GM23248 (cell line): ENCODE measurements around the gene TGM6. TPM values are rescaled to one million over a fixed set of nuclear protein-coding genes. Genes with fewer than 3 reads are reported as not detected.
A peak's percentile ranks its signal among the peaks of the same experiment; 100 is the strongest.

Experiments
- DNase-seq: peaks from one replicate; pipeline ENCODE4 v3.0.0-alpha.2; 2015
- H2AFZ ChIP-seq: fragments of 200-600 bp; sonication (generic); 2 replicates; pipeline ENCODE4 v1.6.1; 2016; ENCODE audit warnings: antibody characterized with exemption
- H3F3A ChIP-seq: fragments of 200-600 bp; sonication (generic); 2 replicates; pipeline ENCODE4 v1.6.1; 2016; ENCODE audit warnings: mild to moderate bottlenecking, antibody characterized with exemption, mixed run types; ENCODE audit not compliant: insufficient read depth
- H3K27ac ChIP-seq: fragments of 200-600 bp; sonication (generic); 2 replicates; pipeline ENCODE4 v1.5.1; 2016; ENCODE audit warnings: mild to moderate bottlenecking
- H3K27me3 ChIP-seq: fragments of 200-600 bp; sonication (generic); replicated peaks from 2 replicates; pipeline ENCODE4 v1.6.1; 2016; ENCODE audit warnings: mild to moderate bottlenecking; ENCODE audit not compliant: insufficient read depth
- H3K36me3 ChIP-seq: fragments of 200-600 bp; sonication (generic); 2 replicates; pipeline ENCODE4 v1.6.1; 2016; ENCODE audit warnings: low read depth, mild to moderate bottlenecking
- H3K4me1 ChIP-seq: fragments of 200-600 bp; sonication (generic); 2 replicates; pipeline ENCODE4 v1.6.1; 2016; ENCODE audit warnings: mild to moderate bottlenecking; ENCODE audit not compliant: insufficient read depth
- H3K4me2 ChIP-seq: fragments of 200-600 bp; sonication (generic); one replicate; pipeline ENCODE4 v1.6.1; 2016; ENCODE audit warnings: mild to moderate bottlenecking; ENCODE audit not compliant: unreplicated experiment
- H3K4me3 ChIP-seq: fragments of 200-600 bp; sonication (generic); 2 replicates; pipeline ENCODE4 v1.5.1; 2016; ENCODE audit warnings: mild to moderate bottlenecking
- H3K79me2 ChIP-seq: fragments of 200-600 bp; sonication (generic); 2 replicates; pipeline ENCODE4 v1.6.1; 2016; ENCODE audit warnings: mild to moderate bottlenecking; ENCODE audit not compliant: insufficient read depth
- H3K9ac ChIP-seq: fragments of 200-600 bp; sonication (generic); 2 replicates; pipeline ENCODE4 v1.6.1; 2016; ENCODE audit warnings: mild to moderate bottlenecking
- H3K9me2 ChIP-seq: fragments of 200-600 bp; sonication (generic); 2 replicates; pipeline ENCODE4 v1.6.1; 2016; ENCODE audit warnings: mixed run types, mild to moderate bottlenecking, moderate library complexity; ENCODE audit not compliant: insufficient read depth
- H3K9me3 ChIP-seq: fragments of 200-600 bp; sonication (generic); one replicate; pipeline ENCODE4 v1.6.1; 2017; ENCODE audit warnings: low read depth
- H4K20me1 ChIP-seq: fragments of 200-600 bp; sonication (generic); 2 replicates; pipeline ENCODE4 v1.6.0; 2016; ENCODE audit not compliant: insufficient read depth
- EZH2 ChIP-seq: fragments of 200-600 bp; sonication (generic); IDR thresholded peaks from 2 replicates; pipeline ENCODE4 v1.6.1; 2018; ENCODE audit warnings: antibody characterized with exemption, mild to moderate bottlenecking; ENCODE audit not compliant: insufficient read depth, poor library complexity, severe bottlenecking
- EZH2phosphoT487 ChIP-seq: fragments of 200-600 bp; sonication (generic); IDR thresholded peaks from 2 replicates; pipeline ENCODE4 v1.6.1; 2018; ENCODE audit warnings: antibody characterized with exemption, moderate library complexity, mild to moderate bottlenecking, low read depth; ENCODE audit not compliant: insufficient read depth
- WGBS, 2 experiments: methylation state at CpG; one replicate each; pipeline ENCODE4 v1.1.6; 2015 to 2017; ENCODE audit warnings: low lambda C conversion rate in 2 of 2, low coverage in 1 of 2; ENCODE audit errors: missing lambda C conversion rate in 2 of 2; 5-methylcytosine and 5-hydroxymethylcytosine counted together
- in situ Hi-C: fragments of 300-500 bp; cut with MboI; formaldehyde crosslinking; loops from 2 replicates; pipeline ENCODE4 v1.15.0; 2020
- polyA plus RNA-seq: library from polyadenylated mRNA; unstranded; fragments of >200 nt; fragmentation: Nextera tagmentation; extraction: Ambion mirVana; gene quantifications from 2 replicates; pipeline ENCODE4 v1.2.1, GENCODE V29; 2016
- total RNA-seq: library from RNA; depleted of rRNA; stranded (reverse); fragments of >200 nt; shearing (Covaris generic); gene quantifications from 2 replicates; pipeline ENCODE4 v1.2.3, GENCODE V29; 2014

The TGM6 gene
- total and polyA plus RNA-seq, 2 experiments from 2014 or later, result not detected

DNA sequence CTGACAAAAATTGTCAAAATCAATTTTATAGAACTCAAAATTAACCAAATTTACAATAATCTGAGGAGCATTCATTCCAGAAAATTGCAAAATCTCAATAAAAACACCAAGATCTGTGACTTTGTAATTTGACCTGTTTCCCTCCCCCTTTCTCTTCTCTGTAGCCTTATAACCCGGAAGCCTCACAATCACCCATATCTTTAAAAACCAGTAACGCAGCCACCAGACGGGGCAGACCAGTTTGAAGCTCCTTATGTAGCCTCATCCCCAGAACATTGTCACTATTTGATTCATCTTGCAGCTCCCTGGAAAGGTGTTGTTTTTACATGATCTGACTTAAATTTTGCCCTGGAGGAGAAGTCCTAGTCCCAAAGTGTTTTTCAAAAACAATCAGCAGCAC is 27.5 kb upstream of the TGM6 start:
- Histone ChIP-seq H3K4me2 (no peak overlapping the region), H3K9me3 (no peaks in the 10 kb centered on the region), H3K4me3 (no peak overlapping the region), H3K9me2 (no peaks in the 10 kb centered on the region), H3K36me3 (no peaks in the 10 kb centered on the region), H3K27me3 (no peaks in the 10 kb centered on the region), H3K79me2 (no peaks in the 10 kb centered on the region), H3K9ac (no peak overlapping the region), H3K4me1 (peaks cover 13% of the 10 kb centered on the region; the same call in 1 of the 2 replicates), H4K20me1 (no peaks in the 10 kb centered on the region), H3F3A (no peaks in the 10 kb centered on the region), H2AFZ (0 out of 2 replicates have a peak overlapping the region, but pooled peaks have one; percentile 18), H3K27ac (no peak overlapping the region)
- no peak for TF ChIP-seq EZH2phosphoT487
- TF ChIP-seq EZH2, result no peak
- WGBS, 2 experiments, result 61 to 62% methylated on average over 3 of the region's 3 CpGs
- in situ Hi-C loops, result no loop called here
- no peak for DNase-seq

- H4K20me1 ChIP-seq, result no peaks in the 10 kb centered on the region
- 17 to 21% methylated on average over 2 of the region's 2 CpGs for WGBS, 2 experiments
- H3F3A ChIP-seq, result no peaks in the 10 kb centered on the region
- H3K4me1 ChIP-seq, result 0 out of 2 replicates have a peak, but pooled peaks cover 7% of the 10 kb centered on the region
- H3K9me2 ChIP-seq, result no peaks in the 10 kb centered on the region
- H3K27me3 ChIP-seq, result no peaks in the 10 kb centered on the region
- DNase-seq, result no peak
- no peak overlapping the region for H2AFZ ChIP-seq
- no peak overlapping the region for H3K4me3 ChIP-seq
- in situ Hi-C loops, result no loop called here
- peaks cover 7% of the 10 kb centered on the region for H3K9me3 ChIP-seq
- H3K9ac ChIP-seq, result no peak overlapping the region
- no peak overlapping the region for H3K4me2 ChIP-seq
- no peak overlapping the region for H3K27ac ChIP-seq
- no peak for TF ChIP-seq EZH2
- H3K36me3 ChIP-seq, result 0 out of 2 replicates have a peak, but pooled peaks cover 4% of the 10 kb centered on the region
- H3K79me2 ChIP-seq, result no peaks in the 10 kb centered on the region
Measured at GRCh38 chr20:2357114-2357513, 23.6 kb upstream of the TGM6 start.

GRCh38 chr20:2358006-2358405 is 22.7 kb upstream of the TGM6 start:
- H3K27ac ChIP-seq, result no peak overlapping the region
- H3K9me2 ChIP-seq, result no peaks in the 10 kb centered on the region
- no peak overlapping the region for H3K9ac ChIP-seq
- no peak overlapping the region for H3K4me3 ChIP-seq
- no peaks in the 10 kb centered on the region for H4K20me1 ChIP-seq
- H3F3A ChIP-seq, result no peaks in the 10 kb centered on the region
- H3K9me3 ChIP-seq, result peaks cover 7% of the 10 kb centered on the region
- 0 out of 2 replicates have a peak, but pooled peaks cover 7% of the 10 kb centered on the region for H3K4me1 ChIP-seq
- in situ Hi-C loops, result no loop called here
- TF ChIP-seq EZH2, result no peak
- TF ChIP-seq EZH2phosphoT487, result no peak
- no peaks in the 10 kb centered on the region for H3K79me2 ChIP-seq
- no peak overlapping the region for H2AFZ ChIP-seq
- 0 out of 2 replicates have a peak, but pooled peaks cover 4% of the 10 kb centered on the region for H3K36me3 ChIP-seq
- no peaks in the 10 kb centered on the region for H3K27me3 ChIP-seq
- H3K4me2 ChIP-seq, result no peak overlapping the region
- 43 to 46% methylated on average over 3 of the region's 3 CpGs for WGBS, 2 experiments
- no peak for DNase-seq

- Histone ChIP-seq H2AFZ (no peak overlapping the region), H3K9ac (no peak overlapping the region), H3K4me3 (no peak overlapping the region), H3K4me1 (peaks cover 17% of the 10 kb centered on the region), H4K20me1 (no peaks in the 10 kb centered on the region), H3F3A (0 out of 2 replicates have a peak, but pooled peaks cover 5% of the 10 kb centered on the region), H3K27me3 (no peaks in the 10 kb centered on the region), H3K9me2 (no peaks in the 10 kb centered on the region), H3K4me2 (no peak overlapping the region), H3K27ac (no peak overlapping the region), H3K9me3 (peaks cover 7% of the 10 kb centered on the region), H3K79me2 (no peaks in the 10 kb centered on the region), H3K36me3 (0 out of 2 replicates have a peak, but pooled peaks cover 4% of the 10 kb centered on the region)
- no peak for DNase-seq
- in situ Hi-C loops, result no loop called here
- TF ChIP-seq EZH2phosphoT487 (no peak), EZH2 (no peak)
Measured at GRCh38 chr20:2361035-2361593, 19.6 kb upstream of the TGM6 start.

DNA sequence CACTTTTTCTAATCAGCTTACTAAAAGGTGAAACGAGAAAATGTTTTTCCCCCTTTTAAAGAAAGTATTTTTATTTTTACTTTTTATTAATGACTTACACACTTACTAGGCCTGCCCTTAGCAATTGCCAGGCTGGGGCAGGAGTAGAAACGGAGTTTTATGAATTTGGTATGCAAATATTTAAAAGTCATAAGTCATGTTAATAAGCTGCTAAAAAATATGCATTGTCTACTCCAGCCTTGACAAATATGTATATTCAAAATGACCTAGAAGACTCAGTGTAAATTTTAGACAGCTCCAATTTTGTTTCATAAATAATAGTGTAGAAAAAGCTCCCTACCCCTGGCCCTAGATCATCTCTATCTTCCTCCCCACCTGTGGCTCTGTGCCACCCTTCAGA is 17.5 kb upstream of the TGM6 start:
- Histone ChIP-seq H3K9me2 (no peaks in the 10 kb centered on the region), H2AFZ (no peak overlapping the region), H3K36me3 (0 out of 2 replicates have a peak, but pooled peaks cover 4% of the 10 kb centered on the region), H3K4me2 (no peak overlapping the region), H3K4me3 (no peak overlapping the region), H3K27me3 (no peaks in the 10 kb centered on the region), H3F3A (0 out of 2 replicates have a peak, but pooled peaks cover 5% of the 10 kb centered on the region), H3K4me1 (peaks cover 10% of the 10 kb centered on the region), H4K20me1 (no peaks in the 10 kb centered on the region), H3K79me2 (no peaks in the 10 kb centered on the region), H3K9ac (no peak overlapping the region), H3K9me3 (peaks cover 7% of the 10 kb centered on the region), H3K27ac (no peak overlapping the region; the same call in 1 of the 2 replicates)
- WGBS, 2 experiments, result 42 to 46% methylated on average over 2 of the region's 2 CpGs
- in situ Hi-C loops, result no loop called here
- no peak for TF ChIP-seq EZH2phosphoT487
- no peak for TF ChIP-seq EZH2
- no peak for DNase-seq
